ENCODE data around the gene C19orf73. TPM values are rescaled to one million over a fixed set of nuclear protein-coding genes. Genes with fewer than 3 reads are reported as not detected.

The C19orf73 gene
- total and polyA plus RNA-seq, 8 donors, result 3.4 to 4.2 (median 3.7) TPM; not detected in 5

DNA sequence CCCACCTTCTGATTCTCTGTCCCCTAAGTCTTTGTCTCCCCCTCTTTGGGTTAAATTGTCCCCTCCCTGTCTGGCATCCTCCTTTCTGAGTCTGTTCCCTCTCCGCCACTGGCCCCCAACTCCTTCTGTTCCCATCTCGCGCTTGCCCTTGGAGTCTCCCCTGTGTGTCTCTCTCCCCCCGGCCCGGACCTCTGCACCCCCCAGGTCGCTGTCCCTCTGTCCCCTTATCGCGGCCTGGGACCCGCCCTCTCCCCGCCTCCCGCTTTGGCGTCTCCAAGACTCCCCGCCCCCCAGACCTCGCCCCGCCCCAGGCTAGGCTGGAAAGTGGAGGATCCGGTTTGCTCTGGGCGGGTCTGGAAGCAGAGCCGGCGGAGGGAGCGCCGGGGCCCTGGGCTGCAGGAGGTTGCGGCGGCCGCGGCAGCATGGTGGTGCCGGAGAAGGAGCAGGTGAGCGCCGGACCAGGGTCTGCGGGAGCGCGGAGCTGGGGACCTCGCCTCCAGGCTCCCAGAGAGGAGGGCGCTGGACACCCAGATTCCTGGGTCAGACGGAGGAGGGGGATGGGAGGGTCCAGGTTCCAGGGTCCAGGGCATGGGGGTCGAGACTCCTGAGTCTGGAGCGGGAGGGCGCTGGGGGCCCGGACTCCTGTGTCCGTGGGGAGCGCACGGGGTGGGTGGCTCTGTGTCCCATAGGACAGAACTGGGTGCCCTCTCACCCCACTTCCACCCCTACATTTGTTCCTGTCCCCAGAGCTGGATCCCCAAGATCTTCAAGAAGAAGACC lies 38.7 kb upstream of the C19orf73 start, which contains the start of gene TRPM4:
Gene TRPM4 (plus strand): TSS at position 348 of the 780 bp plus-strand sequence. CDS start 75 bp downstream, at position 423.
- peaks cover 0 to 11% (median 5%) of the 10 kb centered on the region in 4 donors for H3K36me3 ChIP-seq
- intact Hi-C loops (cut with DNase I; ENCODE audit: low total_unique reads), result loop anchor here (10.0 kb wide), 1 partner anchor 63 kb away; no protein-coding TSS in a partner anchor
- H3K9me3 ChIP-seq, result no peaks in the 10 kb centered on the region
- peak; percentile 96 to 97 for DNase-seq
- peak within 1 kb of the TSS; percentile 86 to 97 (median 92) for H3K27ac ChIP-seq
- TF ChIP-seq POLR2AphosphoS5 (IDR thresholded peaks at IDR 0.05), result peak; percentile 59 to 95 (median 94)
- TF ChIP-seq POLR2A (IDR thresholded peaks at IDR 0.05), result peak in 2 of 4 donors; percentile 73 to 86
- TF ChIP-seq CTCF (IDR thresholded peaks at IDR 0.05), result no peak
- TF ChIP-seq EP300 (IDR thresholded peaks at IDR 0.05), result no peak
- WGBS, 5 donors, result 1 to 2% (median 1%) methylated on average over 19 to 41 of the region's 41 CpGs
- peaks cover 0 to 12% (median 0%) of the 10 kb centered on the region in 3 donors for H3K27me3 ChIP-seq
- peaks cover 6 to 45% (median 33%) of the 10 kb centered on the region in 4 donors for H3K4me1 ChIP-seq
- peak within 1 kb of the TSS; percentile 66 to 86 (median 83) for H3K4me3 ChIP-seq

DNA sequence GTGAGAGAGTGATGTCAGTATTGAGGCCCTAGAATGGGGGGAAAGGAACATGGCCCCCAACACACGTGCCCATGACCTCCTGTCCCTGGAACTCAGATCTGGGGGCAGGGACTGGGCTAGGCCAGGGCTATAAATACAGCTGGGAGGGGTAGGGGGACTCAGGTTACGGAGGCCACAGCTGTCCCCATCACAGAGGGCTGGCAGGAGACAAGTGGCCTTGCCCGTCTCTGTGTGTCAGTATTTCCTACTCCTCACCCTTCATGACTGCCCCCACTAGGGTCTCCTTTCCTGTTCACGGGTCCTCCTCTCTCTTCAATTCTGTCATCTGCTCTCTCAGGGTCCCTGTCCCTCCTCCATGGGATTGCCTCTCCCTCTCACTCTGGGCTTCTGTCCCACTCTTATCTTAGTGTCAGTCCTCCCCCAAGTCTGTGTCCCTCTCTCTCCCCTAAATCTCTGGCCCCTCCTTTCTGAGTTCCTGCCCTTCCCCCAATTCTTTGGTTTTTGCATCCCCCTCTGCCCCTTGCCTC lies 36.9 kb upstream of the C19orf73 start:
- intact Hi-C loops (cut with DNase I; ENCODE audit: low total_unique reads), result loop anchor here (10.0 kb wide), 1 partner anchor 61 kb away; no protein-coding TSS in a partner anchor

DNA sequence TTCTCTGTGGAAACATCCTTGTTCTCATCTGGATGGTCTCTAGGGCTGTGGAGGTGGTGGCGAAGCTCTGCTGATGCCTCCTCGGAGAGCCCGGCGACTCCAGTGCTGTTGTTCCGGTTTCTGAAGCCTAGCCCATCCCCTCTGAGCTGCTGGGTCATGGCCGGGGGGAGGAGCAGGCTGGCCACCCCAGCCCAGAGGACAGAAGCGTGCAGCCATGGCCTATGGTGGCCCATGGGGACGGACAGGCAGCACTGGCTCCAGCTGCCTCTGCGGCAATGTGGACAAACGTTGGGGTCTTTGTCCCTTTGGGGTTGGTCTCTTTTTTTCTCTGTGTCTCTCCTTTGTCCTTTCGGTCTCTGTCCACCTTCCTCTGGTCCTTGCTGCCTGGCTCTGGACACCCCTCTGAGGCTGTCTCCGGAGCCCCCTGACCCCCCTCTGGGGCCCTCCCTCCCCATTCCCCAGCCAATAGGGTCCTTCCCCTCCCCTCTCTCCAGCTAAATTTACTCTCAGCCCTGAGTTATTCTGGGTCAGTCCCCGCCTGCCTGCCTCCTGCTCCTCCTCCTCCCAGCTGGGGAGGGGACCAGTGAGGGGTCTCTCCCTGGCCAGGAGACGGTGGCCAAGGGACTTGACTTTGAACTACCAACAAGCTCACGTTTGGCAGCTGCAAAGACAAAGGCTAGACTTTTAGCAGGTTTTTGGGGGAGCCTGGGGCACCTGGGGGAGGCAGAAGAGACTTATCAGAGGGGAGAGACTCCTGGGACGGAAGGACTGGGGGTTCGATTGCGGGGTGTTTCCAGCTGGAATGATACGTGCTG lies 36.3 kb upstream of the C19orf73 start, which contains the start of gene HRC:
Gene HRC (minus strand): TSS at position 392 of the 815 bp plus-strand sequence. CDS start 159 bp downstream, at position 233.
- Histone ChIP-seq H3K4me1 (peaks cover 22 to 55% (median 46%) of the 10 kb centered on the region in 4 donors), H3K27me3 (peaks cover 0 to 28% (median 0%) of the 10 kb centered on the region in 3 donors), H3K36me3 (no peaks in the 10 kb centered on the region), H3K4me3 (no peak within 1 kb of the TSS), H3K9me3 (no peaks in the 10 kb centered on the region), H3K27ac (peak within 1 kb of the TSS in 2 of 5 donors; percentile 26 to 35)
- WGBS, 5 donors, result 58 to 74% (median 69%) methylated on average over 18 to 19 of the region's 19 CpGs
- TF ChIP-seq POLR2AphosphoS5 (IDR thresholded peaks at IDR 0.05) (no peak), EP300 (IDR thresholded peaks at IDR 0.05) (no peak), POLR2A (IDR thresholded peaks at IDR 0.05) (no peak), CTCF (IDR thresholded peaks at IDR 0.05) (no peak)
- peak in 1 of 2 donors; percentile 69 for DNase-seq
- intact Hi-C loops (cut with DNase I; ENCODE audit: low total_unique reads), result loop anchor here (10.0 kb wide), 1 partner anchor 60 kb away; no protein-coding TSS in a partner anchor

More for the DNA sequence above, 36.9 kb upstream of the C19orf73 start:
- Histone ChIP-seq H3K36me3 (peaks cover 0 to 3% (median 0%) of the 10 kb centered on the region in 4 donors), H3K27me3 (peaks cover 0 to 21% (median 0%) of the 10 kb centered on the region in 3 donors), H3K27ac (peak overlapping the region in 2 of 5 donors; percentile 26 to 35), H3K4me3 (no peak overlapping the region), H3K9me3 (no peaks in the 10 kb centered on the region), H3K4me1 (peaks cover 18 to 54% (median 42%) of the 10 kb centered on the region in 4 donors)
- DNase-seq, result peak in 1 of 2 donors; percentile 74
- no peak for TF ChIP-seq CTCF (IDR thresholded peaks at IDR 0.05)
- no peak for TF ChIP-seq EP300 (IDR thresholded peaks at IDR 0.05)
- TF ChIP-seq POLR2A (IDR thresholded peaks at IDR 0.05), result no peak
- no peak for TF ChIP-seq POLR2AphosphoS5 (IDR thresholded peaks at IDR 0.05)
- WGBS, 5 donors, result 67 to 89% (median 73%) methylated on average over 4 of the region's 4 CpGs
